ENCODE measurements around the gene GDF9.

- TF ChIP-seq L3MBTL2 (conservative IDR thresholded peaks at IDR 0.05) (no peak), FOXA1 (IDR thresholded peaks at IDR 0.05) (no peak), PKNOX1 (IDR thresholded peaks at IDR 0.05) (no peak), ZNF384 (IDR thresholded peaks at IDR 0.05) (no peak), ELF4 (IDR thresholded peaks at IDR 0.05) (no peak), FOXM1 (IDR thresholded peaks at IDR 0.05; ENCODE audit: borderline replicate concordance) (no peak)
Measured at GRCh38 chr5:132854301-132854700, 12.0 kb downstream of the GDF9 start.
